ENCODE data around the gene KIF1B. TPM values are rescaled to one million over a fixed set of nuclear protein-coding genes. Genes with fewer than 3 reads are reported as not detected.
"Not testable (repeated sequence)": the region's sequence is repeated elsewhere in the genome, so short reads cannot be mapped to it uniquely, and the experiment has no call there.

Gene KIF1B
- polyA plus RNA-seq, 3 donors, result 43.6 to 45.6 (median 43.8) TPM

DNA sequence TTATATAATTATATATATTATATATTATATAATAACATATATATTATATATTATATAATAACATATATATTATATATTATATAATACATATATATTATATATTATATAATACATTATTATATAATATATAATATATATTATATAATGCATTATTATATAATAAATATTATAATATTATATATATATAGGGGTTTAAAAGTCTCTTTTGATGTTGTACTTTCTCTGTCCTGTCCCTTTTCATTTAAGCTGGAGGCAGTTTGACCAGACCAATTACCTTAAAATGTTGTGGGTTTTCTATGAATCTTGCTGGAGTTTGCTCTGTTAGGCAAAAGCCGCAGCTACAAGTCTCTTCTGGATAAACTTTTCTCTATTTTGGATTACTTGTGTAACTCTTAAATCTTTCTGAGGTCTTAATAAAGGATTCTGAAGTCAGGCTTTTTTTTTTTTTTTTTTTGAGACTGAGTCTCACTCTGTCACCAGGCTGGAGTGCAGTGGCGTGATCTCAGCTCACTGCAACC, 22.2 kb upstream of the KIF1B start:
- DNase-seq (ENCODE audit: low read depth in 3 of 3, low spot score in 2 of 3), result no peak

- no peak for DNase-seq (ENCODE audit: low read depth in 3 of 3, low spot score in 2 of 3)
Observed at GRCh38 chr1:10189659-10190058, 20.7 kb upstream of the KIF1B start.

GRCh38 chr1:10192263-10192662, 18.1 kb upstream of the KIF1B start:
- DNase-seq (ENCODE audit: low read depth in 3 of 3, low spot score in 2 of 3), result no peak

DNA sequence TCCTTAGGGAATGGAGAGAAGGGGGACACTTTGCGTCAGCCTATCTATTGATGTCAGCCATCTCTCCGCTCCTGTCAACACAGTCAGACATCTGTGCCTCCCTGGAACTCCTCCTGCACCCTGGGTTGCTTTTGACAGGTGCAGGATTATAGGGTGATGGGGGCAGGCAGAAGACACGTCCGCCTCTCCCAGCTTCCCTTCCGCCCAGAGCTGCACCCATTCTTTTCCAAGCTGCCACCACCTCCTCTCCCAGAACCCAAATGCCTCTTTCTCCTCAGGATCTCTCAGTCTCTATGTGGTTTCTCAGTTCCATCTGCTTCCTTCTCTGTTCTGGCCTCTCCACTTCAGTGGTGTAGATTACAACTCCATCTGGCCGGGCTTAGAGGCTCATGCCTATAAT, 17.1 kb upstream of the KIF1B start:
- no peak for DNase-seq (ENCODE audit: low read depth in 3 of 3, low spot score in 2 of 3)

DNA sequence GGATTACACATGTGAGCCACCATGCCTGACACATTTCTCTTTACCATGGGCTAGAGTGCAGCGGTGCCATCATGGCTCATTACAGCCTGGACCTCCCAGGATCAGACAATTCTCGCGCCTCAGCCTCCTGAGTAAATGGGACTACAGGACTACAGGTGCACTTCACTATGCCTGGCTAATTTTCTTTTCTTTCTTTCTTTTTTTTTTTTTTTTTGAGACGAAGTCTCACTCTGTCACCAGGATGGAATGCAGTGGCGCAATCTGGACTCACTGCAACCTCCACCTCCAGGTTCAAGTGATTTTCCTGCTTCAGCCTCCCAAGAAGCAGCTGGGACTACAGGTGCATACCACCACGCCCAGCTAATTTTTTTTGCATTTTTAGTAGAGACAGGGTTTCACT, 14.8 kb upstream of the KIF1B start:
- no peak for DNase-seq (ENCODE audit: low read depth in 3 of 3, low spot score in 2 of 3)

- no peak for DNase-seq (ENCODE audit: low read depth in 3 of 3, low spot score in 2 of 3)
Observed at GRCh38 chr1:10196976-10197375, 13.4 kb upstream of the KIF1B start.

DNA sequence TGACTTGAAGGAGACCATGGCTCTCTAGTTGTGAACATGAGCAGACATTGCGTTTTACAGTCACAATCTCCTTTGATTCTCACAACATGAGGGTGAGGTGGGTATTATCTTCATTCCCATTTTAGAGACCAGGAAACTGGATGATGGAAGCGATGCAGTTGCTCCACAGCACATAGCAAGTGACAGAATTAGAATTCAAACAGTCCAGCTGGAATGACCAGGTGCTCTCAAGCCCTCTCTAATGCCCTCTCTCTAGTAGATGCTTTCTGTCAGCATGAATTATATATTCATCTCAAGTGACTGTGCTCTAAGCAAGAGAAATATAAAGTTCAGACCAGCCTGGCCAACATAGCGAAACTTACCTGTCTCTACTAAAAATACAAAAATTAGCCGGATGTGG, 9.8 kb upstream of the KIF1B start:
- no peak for DNase-seq (ENCODE audit: low read depth in 3 of 3, low spot score in 2 of 3)

GRCh38 chr1:10204003-10204642, 6.2 kb upstream of the KIF1B start:
- no peak for DNase-seq (ENCODE audit: low read depth in 3 of 3, low spot score in 2 of 3)

DNA sequence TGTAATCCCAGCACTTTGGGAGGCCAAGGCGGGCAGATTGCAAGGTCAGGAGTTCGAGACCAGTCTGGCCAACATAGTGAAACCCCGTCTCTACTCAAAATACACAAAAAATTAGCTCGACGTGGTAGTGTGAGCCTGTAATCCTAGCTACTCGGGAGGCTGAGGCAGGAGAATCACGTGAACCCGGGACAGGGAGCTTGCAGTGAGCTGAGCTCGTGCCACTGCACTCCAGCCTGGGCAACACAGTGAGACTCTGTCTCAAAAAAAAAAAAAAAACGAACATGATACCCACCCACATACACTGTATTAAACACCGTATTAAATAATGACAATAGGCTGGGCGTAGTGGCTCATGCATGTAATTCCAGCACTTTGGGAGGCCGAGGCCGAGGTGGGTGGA, 5.2 kb upstream of the KIF1B start:
- not testable (repeated sequence) for DNase-seq (ENCODE audit: low read depth in 3 of 3, low spot score in 2 of 3)

- DNase-seq (ENCODE audit: low read depth in 3 of 3, low spot score in 2 of 3), result no peak
Observed at GRCh38 chr1:10207810-10208209, 2.6 kb upstream of the KIF1B start.

GRCh38 chr1:10208537-10208936, 1.8 kb upstream of the KIF1B start:
- no peak for DNase-seq (ENCODE audit: low read depth in 3 of 3, low spot score in 2 of 3)

DNA sequence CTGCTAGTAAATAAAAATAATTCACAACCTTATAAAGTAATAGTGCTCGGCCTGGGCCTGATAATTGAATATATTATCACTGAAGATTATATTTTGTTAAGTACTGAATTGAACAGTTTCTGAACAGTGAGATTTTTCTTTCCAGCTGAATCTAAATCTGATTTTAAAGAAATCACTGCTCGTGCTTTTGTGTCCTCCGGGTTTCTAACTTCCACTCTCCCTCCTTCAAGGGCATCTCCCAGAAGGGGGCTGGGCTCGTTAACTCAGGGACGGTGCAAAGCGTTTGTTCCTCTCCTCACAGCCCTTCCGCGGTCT, 823 bp upstream of the KIF1B start:
- DNase-seq (ENCODE audit: low read depth in 3 of 3, low spot score in 2 of 3), result no peak

DNA sequence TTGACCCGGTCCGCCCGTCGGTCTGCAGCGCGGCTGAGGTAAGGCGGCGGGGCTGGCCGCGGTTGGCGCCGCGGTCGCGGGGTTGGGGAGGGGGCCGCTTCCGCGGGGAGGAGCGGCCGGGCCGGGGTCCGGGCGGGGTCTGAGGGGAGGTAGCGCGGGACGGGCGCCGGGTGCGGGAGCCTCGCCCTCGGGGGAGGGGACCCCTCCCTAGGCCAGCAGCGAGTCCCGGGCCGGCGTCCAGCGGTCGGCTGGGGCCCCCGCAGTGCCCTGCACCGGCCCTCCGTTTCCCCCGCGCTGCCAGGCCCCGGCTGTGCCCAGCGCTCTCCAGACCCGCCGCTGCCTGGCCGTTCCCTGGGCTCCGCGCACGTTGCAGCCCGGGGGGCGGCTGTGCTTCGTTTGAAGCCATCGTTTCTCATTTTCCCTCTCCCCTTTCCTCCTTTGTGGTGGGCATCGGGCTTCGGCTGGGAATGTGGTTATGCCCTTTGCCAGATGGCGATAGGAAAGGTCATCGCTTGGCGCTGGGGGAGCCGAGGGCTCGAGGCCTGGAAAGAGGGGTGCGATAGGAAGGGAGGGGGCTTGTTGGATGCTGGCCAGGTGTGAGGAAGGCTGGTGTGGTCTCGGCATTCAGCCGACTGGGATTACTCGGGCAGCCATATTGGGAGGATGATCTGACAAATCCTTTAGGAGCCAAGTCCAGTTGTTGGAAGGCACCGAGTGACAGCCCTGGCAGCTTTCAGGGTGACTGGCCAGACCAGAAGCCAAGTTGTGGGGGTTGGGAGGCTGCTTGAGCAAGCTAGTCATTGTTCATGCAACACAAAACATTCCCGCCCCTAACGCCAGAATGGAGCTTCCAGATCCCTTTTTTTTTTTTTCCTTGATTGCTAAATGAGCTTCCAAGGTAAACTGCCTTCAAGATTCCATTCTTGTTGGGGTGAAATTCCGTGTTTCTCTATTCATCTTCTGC, 753 bp downstream of the KIF1B start:
- DNase-seq (ENCODE audit: low read depth in 3 of 3, low spot score in 2 of 3), result peak; percentile 69 to 80 (median 74)

DNA sequence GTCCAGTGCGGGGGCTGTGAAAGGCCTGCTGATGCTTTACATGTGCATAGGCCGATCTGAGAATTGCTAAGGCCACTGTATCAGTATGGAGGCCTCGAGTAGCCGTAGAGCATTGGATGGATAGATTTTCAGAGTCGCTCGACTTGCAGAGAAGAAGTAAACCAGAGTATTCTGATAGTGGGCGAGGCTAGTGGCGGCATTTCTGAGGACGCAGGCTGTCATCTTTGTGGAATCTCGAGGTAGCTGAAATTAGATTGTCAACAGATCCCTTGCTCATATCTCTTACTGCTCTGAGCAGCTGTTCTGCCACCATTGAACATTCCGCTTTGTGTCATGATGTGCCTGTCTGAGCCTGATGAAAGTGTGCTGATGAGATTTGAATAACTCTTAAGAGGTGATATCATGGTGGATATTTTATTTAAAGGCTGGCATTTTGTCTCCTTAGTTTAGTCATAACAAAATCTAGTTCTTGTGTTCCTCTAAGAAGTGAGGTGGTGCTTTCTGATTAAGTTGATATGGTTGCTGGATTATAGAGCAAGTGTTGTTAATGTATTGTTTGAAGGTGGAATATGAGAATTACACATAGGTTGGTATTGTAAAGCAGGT, 1.5 kb downstream of the KIF1B start:
- no peak for DNase-seq (ENCODE audit: low read depth in 3 of 3, low spot score in 2 of 3)

- DNase-seq (ENCODE audit: low read depth in 3 of 3, low spot score in 2 of 3), result no peak
Observed at GRCh38 chr1:10212476-10212875, 2.1 kb downstream of the KIF1B start.

GRCh38 chr1:10213186-10213705, 2.9 kb downstream of the KIF1B start:
- DNase-seq (ENCODE audit: low read depth in 3 of 3, low spot score in 2 of 3), result no peak

GRCh38 chr1:10216090-10216749, 5.8 kb downstream of the KIF1B start:
- no peak for DNase-seq (ENCODE audit: low read depth in 3 of 3, low spot score in 2 of 3)

DNA sequence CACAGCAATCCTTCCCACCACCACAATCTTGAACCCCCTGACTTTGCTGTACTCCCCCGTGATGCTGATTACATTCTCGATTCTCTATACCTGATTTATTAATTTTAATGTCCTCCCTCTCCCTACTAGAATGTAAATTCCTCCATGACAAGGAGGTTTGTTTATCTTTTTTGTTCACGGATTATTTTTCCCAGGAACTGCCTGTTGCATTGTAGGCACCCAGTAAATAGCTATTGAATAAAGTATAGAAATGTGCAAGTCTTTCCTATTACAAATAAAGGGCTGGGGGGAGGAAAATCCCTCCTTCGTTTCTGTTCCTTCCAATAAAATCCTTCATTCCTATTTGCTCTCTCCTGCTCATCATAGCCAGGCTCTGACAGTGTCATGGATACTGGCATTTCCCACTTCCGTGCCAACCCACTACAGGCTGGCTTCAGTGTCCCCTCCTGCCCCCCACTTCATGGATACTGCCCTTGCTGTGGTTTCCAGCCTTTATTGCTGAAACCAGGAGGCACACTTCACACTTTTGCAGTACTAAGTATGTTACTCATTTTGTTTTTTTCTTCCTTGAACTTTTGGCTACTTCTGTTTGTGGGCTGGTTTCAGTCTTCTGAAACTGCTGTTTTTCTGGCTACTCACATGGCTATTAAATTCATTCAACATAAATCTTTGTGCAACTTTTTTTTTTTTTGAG, 7.5 kb downstream of the KIF1B start:
- no peak for DNase-seq (ENCODE audit: low read depth in 3 of 3, low spot score in 2 of 3)

DNA sequence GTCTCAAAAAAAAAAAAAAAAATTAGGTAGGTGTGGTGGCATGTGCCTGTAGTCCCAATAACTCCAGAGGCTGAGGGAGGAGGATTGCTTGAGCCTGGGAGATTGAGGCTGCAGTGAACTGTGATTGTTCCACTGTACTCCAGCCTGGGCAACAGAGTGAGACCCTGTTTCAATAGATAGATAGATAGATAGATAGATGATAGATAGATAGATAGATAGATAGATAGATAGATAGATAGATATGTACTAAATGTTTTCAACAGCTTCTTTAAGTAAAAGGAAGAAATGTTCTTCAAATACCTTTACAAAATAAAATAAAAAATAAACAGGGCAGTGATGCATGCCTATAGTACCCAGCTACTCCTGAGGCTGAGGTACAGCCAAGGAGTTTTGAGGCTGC, 9.8 kb downstream of the KIF1B start:
- DNase-seq (ENCODE audit: low read depth in 3 of 3, low spot score in 2 of 3), result no peak

GRCh38 chr1:10220657-10221056, 10.3 kb downstream of the KIF1B start:
- DNase-seq (ENCODE audit: low read depth in 3 of 3, low spot score in 2 of 3), result not testable (repeated sequence)
